Measurements from ENCODE around the gene MID1.

- no peak for TF ChIP-seq ZFX (IDR thresholded peaks at IDR 0.05; ENCODE audit: borderline replicate concordance)
- no peak for TF ChIP-seq CTCF (IDR thresholded peaks at IDR 0.05)
Observed at GRCh38 chrX:10526451-10526850, 93.9 kb downstream of the MID1 start.
